H1 (cell line): ENCODE results near the gene SPATA19. TPM values are rescaled to one million over a fixed set of nuclear protein-coding genes. Genes with fewer than 3 reads are reported as not detected.
A peak's percentile ranks its signal among the peaks of the same experiment; 100 is the strongest.

ENCODE experiments used
- CTCF ChIA-PET: fragments of 300-600 bp; sonication (Branson Sonifier 250); formaldehyde crosslinking; loops from one replicate; lab custom pipeline; 2021; ENCODE audit not compliant: partially characterized antibody; lab: Charles Lee
- POLR2A ChIA-PET: fragments of 300-600 bp; sonication (Branson Sonifier 250); formaldehyde crosslinking; loops from one replicate; lab custom pipeline; 2021; ENCODE audit warnings: inconsistent platforms; ENCODE audit not compliant: partially characterized antibody; lab: Charles Lee
- DNase-seq, 2 experiments: peaks; one replicate each; pipeline versions ENCODE4 v3.0.0 to v3.0.0-alpha.2; 2010 to 2022; ENCODE audit warnings: low spot score in 2 of 2, low read depth in 1 of 2, mixed read lengths in 1 of 2
- FAIRE-seq: peaks from 2 replicates; lab custom pipeline; 2011; peaks lifted over from hg19 to GRCh38; lab: Jason Lieb, UNC
- H2AFZ ChIP-seq: 2 replicates; pipeline ENCODE4 v1.8.1; 2012; ENCODE audit warnings: low read length, inconsistent platforms
- H2AK5ac ChIP-seq: 2 replicates; pipeline ENCODE4 v1.6.1; 2013; ENCODE audit warnings: low read depth, low read length
- H2BK120ac ChIP-seq: replicated peaks from 2 replicates; pipeline ENCODE3; 2013; ENCODE audit warnings: low read depth, low read length, inconsistent platforms
- H2BK12ac ChIP-seq: 2 replicates; pipeline ENCODE4 v1.6.1; 2013; ENCODE audit warnings: low read depth, low read length
- H2BK15ac ChIP-seq: 2 replicates; pipeline ENCODE4 v1.6.1; 2013; ENCODE audit warnings: low read length
- H2BK20ac ChIP-seq: 2 replicates; pipeline ENCODE4 v1.6.1; 2013; ENCODE audit warnings: low read length
- H2BK5ac ChIP-seq: 2 replicates; pipeline ENCODE4 v1.6.1; 2013; ENCODE audit warnings: low read depth, low read length
- H3K14ac ChIP-seq: 2 replicates; pipeline ENCODE4 v1.6.1; 2013; ENCODE audit warnings: inconsistent platforms; ENCODE audit not compliant: insufficient read length
- H3K18ac ChIP-seq: 2 replicates; pipeline ENCODE4 v1.6.1; 2013; ENCODE audit warnings: low read length; ENCODE audit errors: extremely low read depth
- H3K23ac ChIP-seq: 2 replicates; pipeline ENCODE4 v1.6.1; 2013; ENCODE audit warnings: inconsistent platforms; ENCODE audit not compliant: insufficient read length
- H3K23me2 ChIP-seq: 2 replicates; pipeline ENCODE4 v1.6.1; 2013; ENCODE audit warnings: low read depth, low read length
- H3K27ac ChIP-seq: 2 replicates; pipeline ENCODE4 v1.6.1; 2011; ENCODE audit warnings: low read depth, low read length, inconsistent platforms
- H3K27me3 ChIP-seq, 4 experiments: replicated peaks in 1 of 4; 1 replicate in 1 of 4; 2 replicates in 3 of 4; pipeline versions ENCODE4 v1.6.1 to v1.8.1; 2011 to 2013; ENCODE audit warnings: low read length in 3 of 4, mild to moderate bottlenecking in 3 of 4, inconsistent platforms in 2 of 4, mixed read lengths in 2 of 4, moderate library complexity in 1 of 4; ENCODE audit not compliant: control insufficient read depth in 3 of 4, insufficient read depth in 3 of 4; ENCODE audit errors: extremely low read depth in 1 of 4
- H3K36me3 ChIP-seq, 4 experiments: 2 replicates each; pipeline versions ENCODE4 v1.6.1 to v1.8.1; 2011 to 2013; ENCODE audit warnings: mild to moderate bottlenecking in 4 of 4, low read length in 3 of 4, moderate library complexity in 2 of 4, control low read depth in 1 of 4, inconsistent platforms in 1 of 4; ENCODE audit not compliant: insufficient read depth in 4 of 4, control insufficient read depth in 2 of 4
- H3K4ac ChIP-seq: replicated peaks from 2 replicates; pipeline ENCODE3; 2013; ENCODE audit warnings: low read length, low read depth, mixed read lengths, inconsistent platforms; ENCODE audit not compliant: insufficient read length
- H3K4me1 ChIP-seq, 4 experiments: replicated peaks in 1 of 4; 1 replicate in 1 of 4; 2 replicates in 3 of 4; pipeline versions ENCODE4 v1.6.1 to v1.8.1; 2011 to 2013; ENCODE audit warnings: low read length in 3 of 4, inconsistent platforms in 2 of 4, mixed read lengths in 1 of 4; ENCODE audit not compliant: insufficient read depth in 4 of 4, control insufficient read depth in 3 of 4
- H3K4me2 ChIP-seq, 2 experiments: 2 replicates each; pipeline versions ENCODE4 v1.6.1 to v1.8.1; 2011 to 2013; ENCODE audit warnings: low read depth in 2 of 2, low read length in 2 of 2, control low read depth in 1 of 2, inconsistent platforms in 1 of 2, mild to moderate bottlenecking in 1 of 2; ENCODE audit not compliant: insufficient read depth in 1 of 2
- H3K4me3 ChIP-seq, 4 experiments: fragments of 200-600, 300-600 bp in 1 of 4; sonication (generic), shearing (Covaris generic), sonication (Bioruptor Twin) in 1 of 4; 2 replicates each; pipeline versions ENCODE4 v1.5.1 to v1.8.1; 2011 to 2016; ENCODE audit warnings: low read length in 4 of 4, low read depth in 3 of 4, control low read depth in 2 of 4, inconsistent platforms in 2 of 4, mild to moderate bottlenecking in 2 of 4, mixed read lengths in 1 of 4, moderate library complexity in 1 of 4; ENCODE audit not compliant: insufficient read depth in 2 of 4; ENCODE audit errors: extremely low read depth in 1 of 4
- H3K56ac ChIP-seq: replicated peaks from 2 replicates; pipeline ENCODE3; 2013; ENCODE audit warnings: low read depth, mild to moderate bottlenecking, mixed read lengths, low read length, inconsistent platforms; ENCODE audit not compliant: insufficient read length
- H3K79me1 ChIP-seq: 2 replicates; pipeline ENCODE4 v1.6.1; 2013; ENCODE audit warnings: low read depth, low read length, control low read depth
- H3K79me2 ChIP-seq, 2 experiments: 2 replicates each; pipeline versions ENCODE4 v1.6.1 to v1.8.1; 2012 to 2013; ENCODE audit warnings: low read length in 2 of 2, mild to moderate bottlenecking in 2 of 2, inconsistent platforms in 1 of 2; ENCODE audit not compliant: insufficient read depth in 2 of 2, control insufficient read depth in 1 of 2
- H3K9ac ChIP-seq, 4 experiments: replicated peaks in 1 of 4; 1 replicate in 1 of 4; 2 replicates in 3 of 4; pipeline versions ENCODE4 v1.6.1 to v1.8.1; 2011 to 2013; ENCODE audit warnings: low read depth in 3 of 4, low read length in 3 of 4, control low read depth in 2 of 4, mild to moderate bottlenecking in 2 of 4, moderate library complexity in 2 of 4, inconsistent platforms in 1 of 4; ENCODE audit errors: extremely low read depth in 1 of 4
- H3K9me3 ChIP-seq, 2 experiments: 2 replicates each; pipeline versions ENCODE4 v1.6.1 to v1.8.1; 2012 to 2013; ENCODE audit warnings: mild to moderate bottlenecking in 2 of 2, moderate library complexity in 2 of 2, control low read depth in 1 of 2, inconsistent platforms in 1 of 2, low read depth in 1 of 2, low read length in 1 of 2, mixed read lengths in 1 of 2; ENCODE audit not compliant: insufficient read depth in 2 of 2
- H4K20me1 ChIP-seq, 2 experiments: replicated peaks in 1 of 2; 2 replicates each; pipeline versions ENCODE3 to v1.8.1; 2011 to 2013; ENCODE audit warnings: inconsistent platforms in 2 of 2, low read length in 2 of 2, mild to moderate bottlenecking in 1 of 2; ENCODE audit not compliant: insufficient read depth in 2 of 2, control insufficient read depth in 1 of 2
- H4K5ac ChIP-seq: 2 replicates; pipeline ENCODE4 v1.6.1; 2013; ENCODE audit warnings: low read length, low read depth, mixed read lengths, inconsistent platforms; ENCODE audit not compliant: insufficient read length
- H4K8ac ChIP-seq: 2 replicates; pipeline ENCODE4 v1.8.0; 2013; ENCODE audit warnings: mild to moderate bottlenecking, moderate library complexity, low read length, inconsistent platforms; ENCODE audit not compliant: insufficient read depth; ENCODE audit errors: extremely low read depth
- H4K91ac ChIP-seq: replicated peaks from 2 replicates; pipeline ENCODE3; 2013; ENCODE audit warnings: low read length, mixed read lengths, inconsistent platforms; ENCODE audit not compliant: insufficient read length
- CTBP2 ChIP-seq: IDR thresholded peaks from 2 replicates; pipeline ENCODE4 v1.7.0; 2011; ENCODE audit warnings: borderline replicate concordance, mild to moderate bottlenecking, moderate library complexity, mixed read lengths, low read length; ENCODE audit not compliant: insufficient read depth, insufficient read length
- WGBS, 2 experiments: shearing (Covaris generic) in 1 of 2; methylation state at CpG; one replicate each; pipeline versions ENCODE4 v1.1.6 to v1.1.7; 2013 to 2015; ENCODE audit warnings: low lambda C conversion rate in 2 of 2, mixed read lengths in 2 of 2, inconsistent platforms in 1 of 2, low coverage in 1 of 2, missing lambda C conversion rate in 1 of 2; ENCODE audit not compliant: insufficient replicate concordance in 2 of 2, insufficient coverage in 1 of 2, insufficient read length in 1 of 2; ENCODE audit errors: extremely low coverage in 1 of 2, missing lambda C conversion rate in 1 of 2; 5-methylcytosine and 5-hydroxymethylcytosine counted together
- polyA plus RNA-seq, 7 experiments: library from polyadenylated mRNA; depleted of rRNA in 3 of 7; stranded (reverse) in 5 of 7; unstranded in 2 of 7; fragments of >200 nt in 5 of 7; fragments of 200-250 nt in 2 of 7; gene quantifications; 1 replicate in 5 of 7; 2 replicates in 1 of 7; 4 replicates in 1 of 7; pipeline versions ENCODE4 v1.2.1 to v1.2.3, GENCODE V29; 2011 to 2013; ENCODE audit warnings: missing spikeins in 2 of 7, mixed read lengths in 2 of 7
- total RNA-seq: library from RNA; stranded (reverse); fragmentation: NEBNext Ultra II Directional; extraction: Animal tissue kit (Norgen Biotek cat#: 25700); gene quantifications from 2 replicates; pipeline ENCODE4 v1.2.1, GENCODE V29; 2021

The SPATA19 gene
- total and polyA plus RNA-seq, 2 of the 8 experiments (the other 6 are each of a cell fraction or from before 2014, with no cell fraction given): not detected

GRCh38 chr11:133833898-133834681 is 11.2 kb downstream of the SPATA19 start:
- Histone ChIP-seq H3K79me1 (no peaks in the 10 kb centered on the region; the same call in 1 of the 2 replicates), H3K27ac (no peak overlapping the region), H4K5ac (no peak overlapping the region), H3K18ac (no peak overlapping the region), H4K91ac (no peak overlapping the region), H3K23ac (no peak overlapping the region), H4K8ac (no peak overlapping the region; the same call in 1 of the 2 replicates), H3K56ac (no peak overlapping the region), H2BK20ac (no peak overlapping the region), H3K4ac (no peak overlapping the region), H3K23me2 (no peaks in the 10 kb centered on the region), H2BK15ac (no peak overlapping the region), H2AFZ (no peak overlapping the region), H3K36me3 (no peaks in the 10 kb centered on the region), H2AK5ac (no peak overlapping the region), H3K9ac (no peak overlapping the region), H3K27me3 (no peaks in the 10 kb centered on the region), H3K79me2 (no peaks in the 10 kb centered on the region), H3K4me1 (peaks cover 0 to 2% (median 0%) of the 10 kb centered on the region in 4 experiments; a peak in 3 of 7 replicates), H4K20me1 (no peaks in the 10 kb centered on the region), H3K14ac (no peak overlapping the region), H2BK12ac (no peak overlapping the region), H2BK5ac (no peak overlapping the region), H3K4me2 (no peak overlapping the region), H2BK120ac (no peak overlapping the region), H3K4me3 (no peak overlapping the region), H3K9me3 (peaks cover 6 to 9% of the 10 kb centered on the region in 2 experiments; a peak in 2 of 4 replicates)
- no peak for FAIRE-seq
- WGBS, 2 experiments: 95% methylated on average over 14 of the region's 17 CpGs; no CpG with 5 or more reads in 1 of the 2 experiments
- DNase-seq: peak in 1 of 2 experiments; percentile 43
- TF ChIP-seq CTBP2: no peak
- POLR2A ChIA-PET: no interaction called here
- CTCF ChIA-PET: interaction anchor here (0.6 to 8.4 kb wide), 34 partner anchors 9 to 770 kb away, joined by 3 to 97 read pairs (median 6); partner anchors contain the start of gene SPATA19
